Erythroblast (primary cell): Measurements from ENCODE around the gene PARN.

Experiments
- GATA1 ChIP-seq: IDR thresholded peaks from 2 replicates; pipeline ENCODE4 v1.6.1; 2011; ENCODE audit warnings: low read depth, mild to moderate bottlenecking, control low read depth, low read length, moderate library complexity
- POLR2A ChIP-seq: IDR thresholded peaks from 2 replicates; pipeline ENCODE4 v1.6.1; 2011; ENCODE audit warnings: mild to moderate bottlenecking, low read length

DNA sequence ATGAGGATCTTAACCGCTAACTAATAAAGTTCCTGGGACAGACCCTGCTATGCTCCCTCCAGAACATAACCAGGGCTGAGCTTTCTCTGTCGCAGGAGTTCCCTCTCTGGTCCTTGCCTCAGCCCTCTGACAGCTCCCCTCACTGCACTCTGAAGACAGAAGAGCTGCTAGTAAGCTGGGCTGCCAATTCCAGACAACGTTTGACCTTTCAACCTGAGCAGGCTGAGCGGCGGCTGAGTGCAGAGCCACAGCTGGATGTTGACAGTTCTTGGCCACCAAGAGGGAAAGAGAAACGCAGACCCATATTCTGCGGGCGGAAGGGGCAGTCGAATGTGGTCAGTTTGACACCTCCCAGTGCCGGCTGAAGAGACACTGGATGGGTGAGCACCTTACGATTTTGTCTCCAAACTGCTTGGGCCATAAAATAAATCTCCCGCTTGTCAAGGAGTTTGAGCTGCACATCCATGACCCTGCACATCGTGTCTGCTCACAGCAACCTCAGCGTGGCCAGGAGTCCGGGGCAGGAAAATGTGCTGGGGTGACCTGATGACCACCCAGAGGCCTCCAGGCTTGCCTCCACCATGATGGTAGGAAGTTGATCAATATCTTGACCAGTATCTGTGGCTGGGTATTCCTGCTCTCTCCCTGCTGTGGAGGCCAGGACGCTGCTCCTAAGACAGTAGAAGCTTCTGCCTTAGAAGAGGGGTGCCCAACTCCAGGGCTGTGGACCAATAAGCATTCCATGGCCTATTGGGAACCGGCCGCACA lies 209.2 kb downstream of the PARN start:
- no peak for TF ChIP-seq POLR2A
- TF ChIP-seq GATA1 = no peak
